ENCODE results near the gene ITGA11. TPM values are rescaled to one million over a fixed set of nuclear protein-coding genes. Genes with fewer than 3 reads are reported as not detected.

The ITGA11 gene
- total and polyA plus RNA-seq, 2 donors (not counting 1 experiment from before 2014, with no cell fraction given), result not detected

DNA sequence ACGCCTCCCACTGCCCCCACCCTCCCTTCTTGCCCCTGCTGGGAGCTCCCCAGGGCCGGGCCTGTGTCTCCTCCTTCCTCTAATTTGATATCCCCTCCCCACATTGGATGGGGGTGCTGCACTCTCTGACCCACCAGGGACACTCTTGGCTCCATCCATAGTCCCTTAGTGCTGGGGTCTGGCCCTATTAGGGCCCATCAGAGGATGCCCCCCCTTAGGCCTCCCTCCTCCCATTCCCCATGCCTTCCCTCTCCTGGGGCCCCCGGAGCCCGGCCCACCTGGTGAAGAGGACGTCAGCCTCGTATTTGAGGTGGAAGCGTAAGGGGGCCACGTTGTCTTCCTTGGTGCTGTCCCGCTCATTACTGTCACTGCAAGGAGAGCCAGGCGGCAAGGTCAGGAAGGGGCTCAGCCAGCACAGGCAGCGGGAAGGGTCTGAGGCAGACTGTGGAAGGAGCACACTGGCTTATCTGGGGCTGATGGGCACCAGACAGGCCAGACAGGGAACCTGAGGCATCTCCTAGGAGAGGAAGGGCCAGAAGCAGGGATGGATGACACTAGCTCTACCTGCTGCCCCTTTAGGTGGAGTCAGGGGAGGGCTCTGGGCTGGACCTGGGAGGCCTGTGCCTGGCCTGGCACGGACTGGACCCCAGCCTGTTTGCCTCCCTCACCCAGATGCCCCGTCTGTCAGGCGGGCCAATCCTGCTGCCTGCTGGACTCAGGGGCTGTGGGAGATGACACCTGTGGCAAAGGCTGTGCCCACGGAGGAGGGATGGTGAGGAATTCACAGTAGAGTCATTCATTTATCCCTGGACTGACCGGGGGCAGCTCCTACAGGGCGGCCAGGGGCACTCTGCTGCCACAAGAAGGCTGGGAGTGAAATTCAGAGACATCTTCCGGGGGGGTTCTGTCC is 118.2 kb downstream of the ITGA11 start:
- DNase-seq (no peak), ATAC-seq (ENCODE audit: low read depth) (no peak)
- Histone ChIP-seq H2AFZ (ENCODE audit: insufficient read depth, low read depth, low read length, poor library complexity, severe bottlenecking) (no peak overlapping the region), H3K4me2 (replicated peaks; ENCODE audit: low read depth, low read length, poor library complexity, severe bottlenecking) (no peak overlapping the region), H3K4me3 (ENCODE audit: control extremely low read depth in 1 of 5, extremely low read depth in 1 of 5, insufficient read depth in 1 of 5, low read depth in 2 of 5, low read length in 4 of 5) (no peak overlapping the region), H3K9ac (ENCODE audit: low read length) (no peak overlapping the region), H4K20me1 (ENCODE audit: control insufficient read depth, insufficient read depth, low read length, poor library complexity, severe bottlenecking) (no peaks in the 10 kb centered on the region), H3K4me1 (ENCODE audit: control insufficient read depth in 2 of 2, insufficient read depth in 2 of 2, low read length in 2 of 2) (no peaks in the 10 kb centered on the region), H3K27ac (ENCODE audit: low read length in 2 of 2) (no peak overlapping the region), H3K36me3 (replicated peaks in 1 of 2; ENCODE audit: control extremely low read depth in 1 of 2, control insufficient read depth in 1 of 2, extremely low read depth in 1 of 2, insufficient read depth in 2 of 2, low read length in 1 of 2) (no peaks in the 10 kb centered on the region), H3K79me2 (ENCODE audit: control insufficient read depth, insufficient read depth, low read length) (no peaks in the 10 kb centered on the region), H3K27me3 (replicated peaks in 1 of 4; ENCODE audit: control extremely low read depth in 1 of 4, control insufficient read depth in 3 of 4, insufficient read depth in 4 of 4, low read length in 3 of 4) (no peaks in the 10 kb centered on the region), H3K9me3 (ENCODE audit: control extremely low read depth in 1 of 3, control insufficient read depth in 2 of 3, insufficient read depth in 1 of 3, low read length in 2 of 3) (no peaks in the 10 kb centered on the region)
- Mint-ChIP-seq H3K27me3 (peaks cover 10% of the 10 kb centered on the region), H3K4me1 (no peaks in the 10 kb centered on the region), H3K27ac (no peak overlapping the region), H3K4me3 (no peak overlapping the region), H3K9me3 (ENCODE audit: insufficient read depth) (no peaks in the 10 kb centered on the region)
- intact Hi-C loops (cut with micrococcal nuclease), result no loop called here
- 88% methylated on average over 18 of the region's 18 CpGs for WGBS (ENCODE audit: insufficient coverage)
- POLR2A ChIA-PET, result no interaction called here
- CTCF ChIA-PET, result no interaction called here
- no peak for TF ChIP-seq CTCF (IDR thresholded peaks at IDR 0.05)
- TF ChIP-seq EZH2 (IDR thresholded peaks at IDR 0.05; ENCODE audit: borderline replicate concordance, insufficient read depth, low read depth, low read length, poor library complexity, severe bottlenecking), result no peak

DNA sequence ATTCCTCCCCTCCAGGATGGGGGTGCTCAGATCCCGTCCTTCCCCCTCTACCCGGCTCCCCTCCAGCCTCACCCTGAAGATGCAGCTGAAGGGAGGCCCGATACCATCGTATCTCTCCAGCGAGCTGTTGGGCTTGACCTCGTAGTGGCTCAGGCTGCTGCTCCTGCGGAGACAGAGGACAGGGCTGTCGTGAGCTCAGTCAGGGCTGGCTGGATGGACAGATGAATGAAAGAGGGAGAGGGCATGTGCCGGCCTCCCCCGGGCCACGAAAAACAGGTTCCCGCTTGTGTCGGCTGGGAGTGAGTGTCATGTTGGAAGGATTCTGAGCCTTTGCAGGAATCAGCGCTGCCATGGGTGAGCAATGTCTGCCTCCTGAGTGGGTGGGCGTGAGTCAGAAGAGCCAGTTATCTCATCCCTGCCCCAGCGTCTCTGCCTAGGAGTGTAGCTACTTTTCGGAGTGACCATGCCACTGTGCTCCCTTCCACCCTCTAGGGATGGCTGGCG is 119.2 kb downstream of the ITGA11 start:
- Histone ChIP-seq H3K9me3 (ENCODE audit: control extremely low read depth in 1 of 3, control insufficient read depth in 2 of 3, insufficient read depth in 1 of 3, low read length in 2 of 3) (no peaks in the 10 kb centered on the region), H3K79me2 (ENCODE audit: control insufficient read depth, insufficient read depth, low read length) (no peaks in the 10 kb centered on the region), H4K20me1 (ENCODE audit: control insufficient read depth, insufficient read depth, low read length, poor library complexity, severe bottlenecking) (no peaks in the 10 kb centered on the region), H3K4me2 (replicated peaks; ENCODE audit: low read depth, low read length, poor library complexity, severe bottlenecking) (no peak overlapping the region), H2AFZ (ENCODE audit: insufficient read depth, low read depth, low read length, poor library complexity, severe bottlenecking) (no peak overlapping the region), H3K27ac (ENCODE audit: low read length in 2 of 2) (no peak overlapping the region), H3K9ac (ENCODE audit: low read length) (no peak overlapping the region), H3K27me3 (replicated peaks in 1 of 4; ENCODE audit: control extremely low read depth in 1 of 4, control insufficient read depth in 3 of 4, insufficient read depth in 4 of 4, low read length in 3 of 4) (no peaks in the 10 kb centered on the region), H3K4me1 (ENCODE audit: control insufficient read depth in 2 of 2, insufficient read depth in 2 of 2, low read length in 2 of 2) (no peaks in the 10 kb centered on the region), H3K4me3 (ENCODE audit: control extremely low read depth in 1 of 5, extremely low read depth in 1 of 5, insufficient read depth in 1 of 5, low read depth in 2 of 5, low read length in 4 of 5) (no peak overlapping the region), H3K36me3 (replicated peaks in 1 of 2; ENCODE audit: control extremely low read depth in 1 of 2, control insufficient read depth in 1 of 2, extremely low read depth in 1 of 2, insufficient read depth in 2 of 2, low read length in 1 of 2) (no peaks in the 10 kb centered on the region)
- intact Hi-C loops (cut with micrococcal nuclease), result no loop called here
- no peak for TF ChIP-seq CTCF (IDR thresholded peaks at IDR 0.05)
- no peak for TF ChIP-seq EZH2 (IDR thresholded peaks at IDR 0.05; ENCODE audit: borderline replicate concordance, insufficient read depth, low read depth, low read length, poor library complexity, severe bottlenecking)
- no peaks in the 10 kb centered on the region for H3K9me3 Mint-ChIP-seq (ENCODE audit: insufficient read depth)
- DNase-seq (no peak), ATAC-seq (ENCODE audit: low read depth) (no peak)
- ChIA-PET POLR2A (no interaction called here), CTCF (interaction anchor here (0.6 kb wide), 1 partner anchor 392 kb away, joined by 3 read pairs; no protein-coding TSS in a partner anchor)
- H3K4me3 Mint-ChIP-seq, result no peak overlapping the region
- WGBS (ENCODE audit: insufficient coverage), result 93% methylated on average over 17 of the region's 18 CpGs
- H3K4me1 Mint-ChIP-seq, result no peaks in the 10 kb centered on the region
- peaks cover 9% of the 10 kb centered on the region for H3K27me3 Mint-ChIP-seq
- H3K27ac Mint-ChIP-seq, result no peak overlapping the region
